Heart left ventricle (tissue), 13 donors: ENCODE measurements around the gene DHRS3.

Experiments
- CTCF ChIP-seq, 12 donors: fragments of 200-600 bp; sonication (generic) in 4 of 12; IDR thresholded peaks; one replicate each; pipeline versions ENCODE4 v1.5.0 to v1.8.0; 2018 to 2022; ENCODE audit warnings: antibody characterized with exemption in 12 of 12, mild to moderate bottlenecking in 5 of 12
- POLR2A ChIP-seq, 2 donors: fragments of 450-650 bp; IDR thresholded peaks; one replicate each; pipeline ENCODE4 v1.6.1; 2017; ENCODE audit warnings: antibody characterized with exemption in 2 of 2, mild to moderate bottlenecking in 2 of 2, moderate library complexity in 2 of 2
- donor health status: ischemic (EF 13 %, LVEDD 7.1; RV severe dilation, severe dysfunction).
- donor health status: DM: no; HTN: yes; CAD: no.
- donor health status: DM: no; HTN: no; CAD: no.
- donor health status: ischemic (EF 25% LVEDD 6.9; RV normal size, moderate dysfunction).
- donor health status: ischemic (EF 25% LVEDD 5.7; RV mildly dilated, moderate dysfunction).
- donor health status: ischemic (EF 35%, LVEDD 5.7; RV mildly dilated, moderate dysfunction).
- donor health status: nonischemic (EF 11% LVEDD 7.7; RV severe dilation, severe dysfunction).
- donor health status: DM: yes; HTN: yes; CAD: no.
- donor health status: PGD.
- donor health status: ischemic (EF 29% LVEDD 5.4; RV normal size, mild dysfunction).
- donor health status: nonischemic (EF 23%, LVEDD 6.1; RV moderate dilation, normal function).

GRCh38 chr1:12661606-12662219 is 43.7 kb upstream of the DHRS3 start:
- no peak for TF ChIP-seq CTCF (IDR thresholded peaks at IDR 0.05)
- TF ChIP-seq POLR2A (IDR thresholded peaks at IDR 0.05) = no peak
